AG09309 (cell line): ENCODE results near the gene SPDYE16.
"Not testable (repeated sequence)": the region's sequence is repeated elsewhere in the genome, so short reads cannot be mapped to it uniquely, and the experiment has no call there.

Experiments used
- DNase-seq: peaks from one replicate; pipeline ENCODE4 v3.0.0-alpha.2; 2010; ENCODE audit warnings: low read depth
- H3K4me3 ChIP-seq: 2 replicates; pipeline ENCODE4 v1.5.1; 2011; ENCODE audit warnings: mild to moderate bottlenecking, low read depth, low read length, moderate library complexity; ENCODE audit not compliant: control insufficient read depth

SPDYE16 gene

DNA sequence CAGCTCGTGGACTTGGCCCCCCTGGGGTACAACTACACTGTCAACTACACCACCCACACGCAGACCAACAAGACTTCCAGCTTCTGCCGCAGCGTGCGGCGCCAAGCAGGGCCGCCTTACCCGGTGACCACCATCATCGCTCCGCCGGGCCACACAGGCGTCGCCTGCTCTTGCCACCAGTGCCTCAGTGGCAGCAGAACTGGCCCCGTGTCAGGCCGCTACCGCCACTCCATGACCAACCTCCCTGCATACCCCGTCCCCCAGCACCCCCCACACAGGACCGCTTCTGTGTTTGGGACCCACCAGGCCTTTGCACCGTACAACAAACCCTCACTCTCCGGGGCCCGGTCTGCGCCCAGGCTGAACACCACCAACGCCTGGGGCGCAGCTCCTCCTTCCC is 60.4 kb downstream of the SPDYE16 start:
- H3K4me3 ChIP-seq, DNase-seq: not testable (repeated sequence)
